IPS-NIHi11 (cell line): Measurements from ENCODE around the gene SMPD3.

Experiments
- DNase-seq: peaks from one replicate; pipeline ENCODE4 v3.0.0; 2012; ENCODE audit warnings: mixed read lengths, low spot score

SMPD3 gene

GRCh38 chr16:68380676-68381362, 67.5 kb downstream of the SMPD3 start:
- DNase-seq, result no peak

- DNase-seq, result no peak
Measured at GRCh38 chr16:68380348-68380670, 68.0 kb downstream of the SMPD3 start.

- DNase-seq, result no peak
Measured at GRCh38 chr16:68379472-68380347, 68.6 kb downstream of the SMPD3 start.

GRCh38 chr16:68378436-68379415, 69.6 kb downstream of the SMPD3 start:
- no peak for DNase-seq

GRCh38 chr16:68377667-68378393, 70.5 kb downstream of the SMPD3 start:
- no peak for DNase-seq

GRCh38 chr16:68377221-68377620, 71.1 kb downstream of the SMPD3 start:
- DNase-seq, result no peak

- DNase-seq, result no peak
Measured at GRCh38 chr16:68376590-68376989, 71.7 kb downstream of the SMPD3 start.

GRCh38 chr16:68375801-68376536, 72.3 kb downstream of the SMPD3 start:
- DNase-seq, result no peak

- DNase-seq, result no peak
Measured at GRCh38 chr16:68374961-68375660, 73.2 kb downstream of the SMPD3 start.

- no peak for DNase-seq
Measured at GRCh38 chr16:68374246-68374805, 74.0 kb downstream of the SMPD3 start.

GRCh38 chr16:68373528-68374245, 74.6 kb downstream of the SMPD3 start:
- DNase-seq, result no peak

GRCh38 chr16:68372806-68373205, 75.5 kb downstream of the SMPD3 start:
- DNase-seq, result no peak

- DNase-seq, result no peak
Measured at GRCh38 chr16:68372381-68372720, 76.0 kb downstream of the SMPD3 start.

GRCh38 chr16:68371706-68372380, 76.5 kb downstream of the SMPD3 start:
- no peak for DNase-seq

- no peak for DNase-seq
Measured at GRCh38 chr16:68371276-68371651, 77.0 kb downstream of the SMPD3 start.

GRCh38 chr16:68370581-68371275, 77.6 kb downstream of the SMPD3 start:
- DNase-seq, result no peak

GRCh38 chr16:68369697-68370580, 78.4 kb downstream of the SMPD3 start:
- DNase-seq, result no peak
